ENCODE data around the gene SCAF8.

DNA sequence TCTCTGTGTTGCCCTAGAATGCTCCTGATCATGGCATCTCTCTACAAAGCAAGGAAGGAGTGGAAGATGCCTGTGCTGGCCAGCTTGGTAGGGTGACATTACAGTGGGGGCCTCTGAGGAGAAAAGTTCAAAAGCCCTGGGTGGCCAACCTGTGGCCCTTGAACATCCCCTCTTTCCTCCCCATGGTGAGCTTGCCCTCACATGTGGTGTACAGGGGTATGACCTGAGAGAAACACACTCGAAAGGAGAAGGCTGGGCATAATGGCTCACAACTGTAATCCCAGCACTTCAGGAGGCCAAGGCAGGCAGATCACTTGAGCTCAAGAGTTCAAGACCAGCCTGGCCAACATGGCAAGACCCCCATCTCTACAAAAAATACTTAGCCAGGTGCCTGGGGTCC is 36.6 kb upstream of the SCAF8 start:
- TF ChIP-seq POLR2AphosphoS5 (IDR thresholded peaks at IDR 0.05; ENCODE audit: low read depth, low read length): no peak
- TF ChIP-seq TAF1 (IDR thresholded peaks at IDR 0.05; ENCODE audit: low read depth, low read length): no peak
- TF ChIP-seq POLR2A (IDR thresholded peaks at IDR 0.05; ENCODE audit: low read depth, low read length): no peak
